HUES6 (cell line): ENCODE measurements around the gene CSNK2A2.

ENCODE experiments used
- H3K27ac ChIP-seq: 2 replicates; pipeline ENCODE4 v1.7.0; 2013; ENCODE audit warnings: low read depth, mild to moderate bottlenecking, low read length, inconsistent platforms
- H3K27me3 ChIP-seq: 2 replicates; pipeline ENCODE4 v1.6.1; 2013; ENCODE audit warnings: low read length; ENCODE audit not compliant: control insufficient read depth, insufficient read depth
- H3K36me3 ChIP-seq: 2 replicates; pipeline ENCODE4 v1.6.1; 2013; ENCODE audit warnings: low read length; ENCODE audit not compliant: control insufficient read depth, insufficient read depth
- H3K4me1 ChIP-seq: 2 replicates; pipeline ENCODE4 v1.6.1; 2013; ENCODE audit warnings: low read length; ENCODE audit not compliant: control insufficient read depth, insufficient read depth
- H3K4me3 ChIP-seq: 2 replicates; pipeline ENCODE4 v1.5.1; 2013; ENCODE audit warnings: low read depth, low read length
- H3K9ac ChIP-seq: one replicate; pipeline ENCODE4 v1.6.1; 2013; ENCODE audit warnings: mild to moderate bottlenecking, low read length
- H3K9me3 ChIP-seq: 2 replicates; pipeline ENCODE4 v1.6.1; 2013; ENCODE audit warnings: low read depth, low read length; ENCODE audit not compliant: control insufficient read depth, insufficient read depth

The CSNK2A2 gene

GRCh38 chr16:58109881-58110280 is 88.0 kb downstream of the CSNK2A2 start:
- no peak overlapping the region for H3K9ac ChIP-seq
- no peak overlapping the region for H3K4me3 ChIP-seq
- H3K36me3 ChIP-seq = peaks cover 23% of the 10 kb centered on the region

GRCh38 chr16:58109330-58109729 is 88.6 kb downstream of the CSNK2A2 start:
- no peaks in the 10 kb centered on the region for H3K27me3 ChIP-seq
- H3K36me3 ChIP-seq = peaks cover 17% of the 10 kb centered on the region
- peaks cover 29% of the 10 kb centered on the region for H3K4me1 ChIP-seq
- no peak overlapping the region for H3K9ac ChIP-seq
- no peaks in the 10 kb centered on the region for H3K9me3 ChIP-seq
- H3K4me3 ChIP-seq = no peak overlapping the region
- H3K27ac ChIP-seq = no peak overlapping the region

More at GRCh38 chr16:58109881-58110280, 88.0 kb downstream of the CSNK2A2 start:
- peaks cover 29% of the 10 kb centered on the region for H3K4me1 ChIP-seq
- H3K27me3 ChIP-seq = no peaks in the 10 kb centered on the region
- H3K9me3 ChIP-seq = no peaks in the 10 kb centered on the region
- no peak overlapping the region for H3K27ac ChIP-seq
